ENCODE data around the gene NRXN3.

Gene NRXN3

DNA sequence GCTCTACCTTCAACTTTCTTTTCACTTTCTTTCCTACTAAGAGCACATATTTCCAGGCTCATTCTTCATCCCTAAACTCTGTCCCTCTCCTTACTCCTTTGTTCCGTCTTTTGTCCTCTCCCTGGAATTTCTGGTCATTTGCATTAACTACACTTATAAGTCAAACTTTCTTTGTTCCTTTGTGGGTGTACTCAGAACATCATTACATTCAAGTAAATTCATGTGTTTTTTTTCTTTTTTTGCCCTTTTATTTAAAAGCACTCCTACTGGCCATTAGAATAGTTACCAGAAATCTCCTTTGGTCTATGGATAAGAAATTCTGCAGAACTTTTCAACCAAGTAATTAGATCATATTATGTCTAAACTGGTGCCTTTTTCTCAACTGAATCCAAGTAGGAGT lies 1238.5 kb downstream of the NRXN3 start:
- FAIRE-seq, result no peak

DNA sequence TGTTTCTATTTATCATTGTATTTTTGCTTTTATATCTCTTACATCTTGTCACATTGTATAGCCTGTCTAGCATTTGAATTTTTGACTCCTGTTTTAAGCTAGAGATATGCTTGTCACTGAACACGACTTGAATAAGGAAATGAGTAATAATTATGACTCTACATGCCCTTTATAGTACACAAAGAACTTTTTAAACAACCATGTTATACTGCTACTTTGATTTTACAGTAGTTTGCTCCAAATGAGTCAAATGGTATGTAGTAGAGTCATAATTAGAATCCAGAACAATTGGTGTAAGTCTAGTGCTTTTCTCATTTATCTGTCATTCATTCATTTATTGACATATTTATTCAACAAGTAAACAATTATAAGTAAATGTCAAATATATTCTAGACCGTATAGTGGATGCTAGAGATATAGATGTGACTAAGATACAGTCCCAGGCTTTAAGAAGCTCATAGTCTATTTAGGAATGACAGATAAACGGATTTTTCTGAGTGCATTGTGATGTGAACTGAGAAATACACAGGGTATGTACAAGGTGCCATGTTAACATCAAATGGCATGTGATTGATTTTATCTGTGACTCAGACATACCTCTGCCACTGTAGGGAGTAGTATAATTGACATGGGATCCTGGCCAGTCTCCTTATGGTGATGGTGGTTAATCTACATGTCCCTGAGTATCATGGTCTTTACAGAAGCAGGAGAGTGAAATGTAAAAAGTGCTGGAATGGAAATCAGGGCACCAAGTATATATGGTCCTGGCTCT lies 1241.4 kb downstream of the NRXN3 start:
- no peak for FAIRE-seq

DNA sequence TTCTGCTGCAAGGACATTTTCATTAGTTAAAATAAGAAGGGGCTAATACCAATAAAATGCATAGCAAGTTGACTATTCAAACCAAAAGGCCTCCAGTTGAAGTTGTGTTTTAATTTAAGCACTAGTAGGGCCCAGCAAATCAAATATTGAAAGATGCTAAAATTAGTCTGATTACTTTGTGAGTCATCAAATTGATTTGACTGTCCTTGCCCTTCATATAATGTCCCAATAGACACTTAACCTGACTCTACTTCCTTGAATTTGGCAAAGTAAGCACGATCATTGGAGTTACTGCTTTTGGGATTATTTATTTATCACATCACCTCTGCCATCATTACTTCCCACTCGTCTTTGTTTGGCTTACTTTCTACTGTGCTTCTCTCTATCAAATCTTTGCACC lies 1242.6 kb downstream of the NRXN3 start:
- no peak for FAIRE-seq

DNA sequence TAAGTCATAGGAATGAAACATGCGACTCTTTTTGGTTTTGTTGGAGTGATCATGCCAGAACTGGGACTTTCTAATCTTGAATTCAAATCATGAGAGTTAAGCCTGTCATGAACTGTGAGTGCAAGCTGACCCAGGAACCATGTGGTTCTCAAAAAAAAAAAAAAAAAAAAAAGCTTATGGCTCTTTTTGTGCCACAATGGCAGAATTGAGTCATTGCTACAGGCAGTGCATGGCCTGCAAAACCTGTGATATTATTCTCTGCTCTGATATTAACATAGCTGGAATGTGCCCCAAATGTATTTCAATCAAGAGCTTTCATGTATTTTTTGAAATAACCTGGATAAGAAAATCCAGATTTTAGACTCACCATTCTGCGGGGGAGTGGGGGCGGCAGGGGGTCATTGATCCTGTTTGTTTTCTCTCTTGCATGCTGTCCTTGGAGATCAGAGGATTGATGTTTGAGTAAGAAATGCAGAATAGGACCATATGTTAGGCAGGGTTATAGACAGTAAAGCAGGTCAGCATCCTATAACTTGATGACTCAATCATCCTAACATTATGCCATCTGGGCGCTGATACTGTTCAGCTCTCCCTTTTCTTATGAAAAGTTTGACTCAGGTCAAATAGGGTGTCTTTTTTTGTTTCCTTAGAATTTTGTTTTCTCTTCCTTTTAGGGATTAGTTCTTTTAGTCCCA lies 1243.7 kb downstream of the NRXN3 start:
- FAIRE-seq, result no peak

DNA sequence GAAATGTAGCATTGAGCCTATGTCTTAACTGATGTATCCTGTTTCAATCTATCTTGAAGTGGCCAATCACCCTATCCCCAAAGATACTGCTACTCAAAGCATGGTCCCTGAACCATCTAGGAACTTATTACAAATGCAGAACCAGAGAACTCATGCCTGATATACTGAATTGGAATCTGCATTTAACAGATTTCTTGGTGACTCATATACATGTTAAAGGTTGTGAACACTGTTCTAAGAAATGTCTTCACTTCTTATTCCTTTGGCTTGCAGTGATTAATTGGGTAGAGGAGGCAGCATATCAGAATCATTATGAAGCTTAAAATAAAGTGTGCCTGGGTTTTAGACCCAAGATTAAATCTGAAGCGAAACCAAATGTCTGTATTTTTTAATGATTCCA lies 1245.6 kb downstream of the NRXN3 start:
- no peak for FAIRE-seq

DNA sequence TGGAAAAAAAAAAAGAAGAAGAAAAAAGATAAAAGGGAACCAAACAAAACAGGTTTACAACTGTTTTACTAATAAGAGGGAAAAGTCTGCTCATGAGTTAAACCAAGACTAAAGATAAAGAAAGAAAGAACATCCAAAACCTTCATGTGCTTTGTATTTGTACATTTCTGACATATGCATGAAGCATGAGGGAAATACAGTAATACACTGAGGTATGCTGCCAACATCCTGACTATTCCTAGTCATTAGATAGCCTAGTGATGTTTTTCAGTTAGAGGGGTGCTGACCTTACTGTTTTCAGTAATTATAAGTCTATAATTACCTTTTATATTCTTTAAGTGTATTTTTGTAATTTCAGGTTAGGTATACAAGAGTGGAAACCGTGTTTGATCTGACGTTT lies 1247.8 kb downstream of the NRXN3 start:
- no peak for FAIRE-seq

DNA sequence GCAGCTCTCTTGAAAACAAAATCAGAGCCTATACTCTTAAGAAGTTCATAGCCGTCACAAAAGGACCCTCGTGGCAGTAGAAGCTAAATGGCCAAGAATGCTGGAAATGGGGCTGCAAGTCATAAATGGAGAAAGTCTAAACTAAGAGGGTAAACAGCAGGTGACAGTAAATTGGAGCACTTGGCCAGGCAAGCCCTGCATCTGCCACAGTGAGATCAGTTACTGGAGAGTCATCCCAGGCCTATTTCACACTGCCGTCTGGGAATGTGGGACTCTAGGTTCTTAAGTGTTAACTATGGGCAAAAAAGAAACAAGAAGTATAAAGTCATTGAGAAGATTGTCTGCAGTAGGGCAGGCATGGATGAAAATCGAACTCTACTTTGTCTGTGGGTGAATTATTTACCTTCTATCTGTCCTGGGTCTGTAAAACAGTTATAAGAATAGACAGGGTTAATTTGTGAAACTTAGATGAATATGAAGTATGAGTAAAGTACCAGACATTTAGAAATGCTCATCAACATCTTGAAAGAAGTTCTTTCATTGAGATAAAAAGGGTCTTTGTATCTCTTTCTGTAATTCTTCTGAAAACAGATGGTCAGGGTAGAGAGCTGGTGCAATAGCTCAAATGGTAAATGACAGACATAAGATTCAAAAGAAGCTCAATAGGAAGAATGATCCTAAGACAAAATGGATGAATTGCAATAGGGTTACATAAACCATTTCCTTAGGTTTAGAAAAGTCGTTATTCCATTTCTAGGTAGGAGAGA lies 1248.7 kb downstream of the NRXN3 start:
- no peak for FAIRE-seq

DNA sequence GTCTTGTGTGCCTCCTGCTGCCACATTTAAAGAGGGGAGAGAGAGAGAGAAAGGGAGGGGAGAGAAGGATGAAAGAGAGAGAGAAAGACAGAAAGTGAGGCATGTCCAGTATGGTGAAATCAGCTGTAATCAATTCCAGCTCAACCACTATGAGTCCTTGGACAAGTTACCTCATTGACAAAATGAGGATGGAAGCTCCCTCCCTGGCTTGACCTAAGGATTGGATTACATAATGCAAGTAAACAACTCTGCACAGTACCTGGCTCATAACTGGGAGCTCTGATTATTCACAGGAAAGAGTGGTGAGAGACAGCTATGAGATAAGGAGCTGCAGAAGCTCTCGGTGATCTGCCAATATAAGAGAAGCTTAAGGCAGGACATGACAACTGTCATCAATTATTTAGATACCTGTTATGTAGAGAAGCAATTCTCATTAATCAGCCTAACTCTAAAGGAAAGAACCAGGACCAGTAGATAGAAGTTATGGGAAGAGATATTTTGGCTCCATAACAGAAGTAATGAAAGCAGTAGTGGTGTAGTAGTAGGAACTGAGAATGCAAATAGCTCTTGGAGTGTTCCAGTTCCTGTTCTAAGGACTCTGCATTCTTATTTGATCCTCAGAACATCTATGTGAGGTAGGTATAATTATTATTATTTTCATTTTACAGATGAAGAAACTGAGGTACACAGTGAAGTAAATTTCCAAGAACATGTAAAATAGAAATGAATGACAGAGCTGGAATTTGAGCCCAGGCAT lies 1249.6 kb downstream of the NRXN3 start:
- no peak for FAIRE-seq

DNA sequence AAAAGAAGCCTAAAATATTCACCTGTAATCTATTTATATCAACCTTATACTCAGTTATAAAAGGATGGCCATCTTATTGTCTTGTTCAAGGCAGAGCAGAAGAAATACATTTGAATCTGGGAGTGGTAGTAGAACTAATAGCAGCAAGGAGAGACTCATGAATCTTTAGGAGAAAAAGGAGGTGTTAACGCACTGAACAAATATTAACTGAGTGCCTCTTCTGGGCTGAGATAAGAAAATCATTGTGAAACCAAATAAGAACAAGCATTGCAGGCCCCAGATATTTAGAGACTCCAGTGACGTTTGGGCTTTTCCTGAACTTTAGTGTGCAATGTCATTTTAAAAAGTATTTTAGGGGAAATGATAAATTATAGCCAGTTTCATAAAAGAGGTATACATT lies 1250.6 kb downstream of the NRXN3 start:
- no peak for FAIRE-seq

DNA sequence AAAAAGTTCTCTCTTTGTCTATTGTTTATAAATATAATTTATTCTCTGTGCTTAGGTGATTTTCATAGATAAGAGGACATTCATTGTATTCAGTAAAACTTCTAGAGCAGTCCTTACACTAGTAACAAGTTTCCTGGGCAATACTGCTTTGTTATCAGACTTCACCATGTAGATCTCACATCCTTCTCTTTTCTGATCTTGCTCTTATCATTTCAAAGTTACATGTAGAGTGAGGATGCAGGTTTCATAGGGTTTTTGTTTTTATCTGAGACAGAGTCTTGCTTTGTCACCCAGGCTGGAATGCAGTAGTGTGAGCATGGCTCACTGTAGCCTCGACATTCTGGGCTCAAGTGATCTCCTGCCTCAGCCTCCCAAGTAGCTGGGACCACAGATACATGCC lies 1251.6 kb downstream of the NRXN3 start:
- no peak for FAIRE-seq

DNA sequence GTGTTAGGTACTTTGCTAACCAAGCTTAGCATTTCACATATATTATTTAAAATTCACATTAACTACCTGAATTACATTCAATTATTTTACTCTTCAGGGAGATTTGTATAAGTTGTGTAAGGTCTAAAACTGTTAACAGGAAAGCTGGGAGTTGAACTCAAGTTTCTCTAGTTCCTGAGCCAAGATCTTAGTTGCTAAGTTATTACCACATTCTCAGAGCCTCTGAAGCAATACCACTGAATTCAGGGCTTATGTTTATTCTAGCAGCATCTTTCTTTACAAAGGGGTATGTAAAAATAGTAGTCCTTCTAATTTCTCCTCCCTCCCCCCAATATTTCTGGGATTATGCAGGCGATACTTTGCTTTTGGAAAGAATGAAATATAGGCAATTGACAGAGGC lies 1254.3 kb downstream of the NRXN3 start:
- FAIRE-seq, result no peak

DNA sequence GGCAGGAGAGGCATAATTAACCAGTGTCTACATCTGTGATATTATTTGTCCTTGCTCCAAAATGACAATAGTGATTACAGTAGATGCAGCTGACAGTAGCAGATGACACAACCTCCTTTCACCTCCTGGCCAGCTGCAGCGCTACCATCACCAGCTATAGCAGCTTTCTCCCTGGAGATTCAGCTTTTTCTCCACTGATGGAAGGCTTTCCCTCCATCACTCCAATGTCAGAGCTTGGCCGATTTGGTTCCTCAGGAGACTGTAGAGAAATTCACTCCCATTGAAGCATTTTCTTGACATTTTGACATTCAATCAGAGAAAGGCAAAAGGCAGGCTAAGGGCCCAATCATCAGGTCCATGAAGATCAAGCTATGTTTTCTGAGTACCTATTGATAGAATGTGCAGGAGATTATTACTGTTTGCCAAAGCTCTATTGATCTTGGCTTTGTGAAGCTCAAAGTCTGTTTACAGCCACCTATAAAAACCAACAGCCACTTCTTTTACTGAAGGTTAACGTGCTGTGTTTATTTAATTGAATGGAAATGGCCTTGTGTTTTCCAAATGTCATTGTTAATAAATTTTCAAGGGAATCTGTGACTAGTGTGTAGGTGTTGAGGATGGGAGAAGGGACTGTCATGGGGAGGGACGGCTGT lies 1256.1 kb downstream of the NRXN3 start:
- no peak for FAIRE-seq

DNA sequence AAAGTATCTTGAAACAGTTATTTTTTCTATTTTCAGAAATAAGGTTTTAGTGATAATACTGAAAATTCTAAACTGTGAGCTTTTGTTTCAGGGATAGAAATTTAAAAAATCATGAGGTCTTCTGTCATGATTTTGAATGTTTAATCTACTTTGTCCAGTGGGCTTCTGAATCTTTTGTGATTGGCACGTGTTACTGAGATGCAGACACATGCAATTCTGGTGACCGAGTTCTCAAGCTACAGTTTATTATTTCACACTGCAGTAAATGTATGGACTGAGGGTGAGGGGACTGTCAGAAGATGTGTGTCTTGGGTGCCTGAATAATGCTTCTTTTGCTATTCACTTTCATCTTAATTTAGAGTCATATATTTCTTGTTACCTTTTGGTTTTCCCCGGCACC lies 1262.5 kb downstream of the NRXN3 start:
- FAIRE-seq, result no peak

DNA sequence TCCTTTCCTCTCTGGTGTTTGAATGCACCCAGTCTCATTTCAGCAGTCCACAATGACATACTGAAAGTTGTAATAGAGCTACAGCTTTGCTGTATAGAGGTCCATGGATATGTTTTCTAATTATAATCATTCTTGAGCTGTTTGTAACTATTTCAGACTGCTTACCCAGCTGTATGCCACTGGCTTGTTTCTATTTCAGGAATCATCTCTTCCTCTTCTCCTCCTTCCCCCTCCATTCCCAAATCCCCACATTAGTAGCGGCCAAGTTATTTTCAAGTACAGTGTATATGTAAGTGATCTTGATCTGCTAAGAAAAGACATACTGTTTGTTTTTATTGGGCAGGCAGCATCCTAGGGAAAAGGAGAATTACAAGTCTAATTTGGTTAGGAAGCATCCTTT lies 1266.2 kb downstream of the NRXN3 start:
- no peak for FAIRE-seq

DNA sequence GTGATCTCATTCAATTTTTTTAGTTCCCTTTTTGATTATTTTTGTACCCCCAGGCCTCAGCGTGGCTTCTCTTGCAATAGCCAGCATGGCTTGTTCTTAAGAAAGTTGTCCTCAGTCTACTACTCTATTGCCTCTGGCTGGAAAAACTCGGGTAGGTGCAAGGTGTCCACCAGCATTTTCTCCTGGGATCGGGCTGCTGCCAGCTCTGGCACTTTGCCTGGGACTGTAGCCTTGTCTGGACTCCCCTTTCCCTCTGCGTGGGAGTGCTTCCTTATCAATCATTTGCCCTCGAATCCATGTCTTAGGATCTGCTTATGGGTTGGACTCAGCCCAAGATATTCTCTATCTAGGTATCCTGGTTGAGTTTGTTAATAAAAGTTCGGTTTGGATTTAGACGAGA lies 1267.8 kb downstream of the NRXN3 start:
- FAIRE-seq, result no peak

DNA sequence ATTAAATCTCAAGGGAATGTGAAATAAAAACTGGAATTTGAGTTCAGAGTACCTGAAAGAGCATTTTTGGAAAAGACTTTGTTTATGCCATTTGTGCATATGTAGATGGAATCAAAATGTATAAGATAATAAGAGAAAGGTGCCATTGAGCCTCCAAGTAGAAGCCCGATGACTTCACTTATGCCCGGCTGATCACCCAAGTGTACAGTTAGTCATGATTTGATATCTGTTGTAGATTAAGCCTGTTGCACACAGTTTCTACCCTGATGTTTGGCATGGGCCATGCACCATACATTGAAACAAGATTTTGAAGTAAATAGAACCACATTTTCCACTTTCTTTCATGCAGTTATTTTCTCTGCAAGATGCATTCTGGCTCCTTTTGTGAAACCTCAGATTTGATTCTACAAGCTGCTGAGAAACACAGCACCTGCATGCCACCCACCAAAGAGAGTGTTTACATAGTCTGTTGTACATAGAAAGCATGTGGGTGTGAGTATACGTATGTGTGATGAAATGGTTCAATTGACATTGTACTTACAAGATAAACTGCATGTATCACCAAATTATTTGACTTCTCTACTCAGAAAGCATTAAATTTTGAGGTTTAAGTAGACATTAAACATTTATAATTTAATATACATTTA lies 1268.6 kb downstream of the NRXN3 start:
- FAIRE-seq, result no peak

DNA sequence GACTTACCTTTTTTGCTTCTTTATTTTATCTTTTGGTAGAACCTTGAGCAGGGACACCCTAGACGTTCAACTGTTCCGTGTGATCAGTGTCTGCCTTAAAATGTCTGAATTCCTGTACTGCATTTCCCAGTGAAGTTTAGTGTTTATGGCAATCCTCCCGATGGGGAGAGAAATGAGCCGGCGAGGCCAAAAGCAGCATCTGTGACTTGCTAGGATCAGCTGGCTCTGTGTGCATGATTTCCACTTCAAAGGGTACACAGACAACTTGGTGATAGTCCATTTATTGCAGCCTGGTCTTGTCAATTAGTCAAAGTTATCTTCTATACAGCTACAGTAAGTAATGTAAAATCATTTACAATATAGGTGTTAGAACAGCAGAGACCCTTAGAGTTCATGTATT lies 1272.6 kb downstream of the NRXN3 start:
- FAIRE-seq, result no peak

DNA sequence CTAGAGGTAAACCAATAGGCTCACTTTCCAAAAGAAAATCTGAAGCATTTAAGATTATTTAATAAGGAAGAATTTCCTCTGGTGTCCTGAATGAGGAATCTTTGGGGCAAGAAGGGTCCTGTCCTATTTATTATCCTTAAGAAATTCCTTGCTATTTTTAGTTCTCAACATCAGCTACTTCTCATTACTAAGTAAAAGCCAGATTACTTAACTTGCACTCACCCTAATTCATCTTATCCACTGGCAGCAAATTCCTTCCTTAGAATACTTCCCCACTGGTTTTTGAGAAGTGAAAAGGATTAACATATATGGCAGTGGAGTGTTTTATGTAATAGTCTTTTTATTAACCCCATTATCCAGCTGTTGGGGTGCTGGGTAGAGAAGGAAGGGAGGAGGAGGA lies 1273.4 kb downstream of the NRXN3 start:
- no peak for FAIRE-seq

DNA sequence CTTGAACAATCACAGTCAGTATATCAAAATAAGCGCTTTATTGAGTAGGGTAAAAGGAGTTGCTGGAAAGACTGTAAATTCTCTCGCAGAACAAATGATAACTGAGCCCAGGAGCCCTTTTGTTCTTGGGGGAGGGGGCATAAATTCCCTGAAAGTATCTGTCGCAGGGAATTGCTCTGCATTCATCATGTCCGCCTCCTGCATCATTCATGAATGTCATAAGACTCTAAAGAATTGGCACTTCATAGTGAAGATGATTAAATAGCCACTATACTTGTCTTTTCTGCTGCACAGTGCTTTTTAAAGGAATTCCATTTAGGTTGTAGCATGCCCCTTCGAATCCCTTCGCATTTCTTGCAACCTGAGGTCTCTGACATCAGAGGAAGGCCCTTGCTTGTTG lies 1278.8 kb downstream of the NRXN3 start:
- FAIRE-seq, result no peak

DNA sequence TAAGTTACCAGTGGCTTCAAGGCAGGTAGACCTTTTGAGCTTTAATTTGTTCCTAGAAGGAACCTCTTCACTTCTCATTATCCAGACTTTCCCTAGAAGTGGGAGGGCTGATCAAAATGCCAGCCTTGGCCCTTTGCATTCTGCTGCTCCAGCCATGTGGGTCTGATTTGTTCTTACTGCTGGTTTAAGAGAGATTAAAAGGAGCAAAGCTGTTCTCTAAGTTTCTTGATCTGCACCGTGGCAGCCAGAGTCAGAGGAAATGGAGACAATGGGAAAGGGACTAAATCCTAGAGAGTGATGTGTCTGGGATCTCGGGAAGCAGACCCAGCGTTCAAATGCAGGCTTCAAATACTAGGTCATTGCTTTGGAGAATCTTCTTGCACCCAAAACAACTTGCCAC lies 1281.4 kb downstream of the NRXN3 start:
- FAIRE-seq, result no peak

DNA sequence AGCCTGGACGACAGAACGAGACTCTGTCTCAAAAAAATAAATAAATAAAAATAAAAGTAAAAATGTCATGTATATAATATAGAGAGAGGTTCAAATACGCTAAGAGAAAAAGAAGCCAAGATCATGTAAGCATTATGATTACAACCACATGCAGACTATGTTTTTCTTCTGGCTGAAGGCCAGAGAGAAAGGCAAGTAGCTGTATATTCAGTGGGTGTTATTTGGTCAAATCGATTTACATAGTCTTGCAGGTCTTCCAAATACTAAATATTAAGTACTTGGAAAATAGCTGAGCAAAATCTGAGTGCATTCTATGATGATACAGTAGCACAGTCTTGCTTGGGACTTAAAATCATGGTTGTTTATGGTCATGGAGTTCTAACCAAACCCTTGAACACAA lies 1283.1 kb downstream of the NRXN3 start:
- FAIRE-seq, result no peak

DNA sequence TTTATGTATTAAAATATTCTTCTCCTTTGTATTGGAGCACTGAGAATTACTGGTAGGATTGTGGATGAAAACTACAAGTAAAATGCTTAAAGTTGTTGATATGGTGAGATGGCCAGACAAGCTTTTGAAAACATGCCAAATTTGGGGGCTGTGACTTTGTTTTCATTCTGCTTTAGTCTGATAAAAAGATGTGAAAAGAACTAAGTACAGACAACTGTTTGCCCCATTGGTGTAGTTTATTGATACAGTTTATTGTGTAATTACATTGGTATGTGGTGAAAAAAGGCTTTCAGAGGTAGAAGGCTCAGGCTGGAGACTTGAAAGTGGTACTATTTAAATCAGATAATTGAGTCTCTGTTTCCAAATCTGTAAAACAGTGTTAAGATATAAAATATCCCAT lies 1294.3 kb downstream of the NRXN3 start:
- no peak for FAIRE-seq
